HG03196 (cell line): Measurements from ENCODE around the gene RAP1GAP2.
"Not testable (repeated sequence)": the region's sequence is repeated elsewhere in the genome, so short reads cannot be mapped to it uniquely, and the experiment has no call there.

Experiments used
- ATAC-seq: cut with Tn5 transposase; IDR thresholded peaks from one replicate; pipeline ENCODE4 v1.9.1; 2021; ENCODE audit not compliant: unreplicated experiment

The RAP1GAP2 gene

GRCh38 chr17:3015890-3016289 is 219.7 kb downstream of the RAP1GAP2 start:
- ATAC-seq, result no peak

GRCh38 chr17:3017936-3018335 is 221.7 kb downstream of the RAP1GAP2 start:
- ATAC-seq, result no peak

- ATAC-seq, result no peak
Observed at GRCh38 chr17:3019761-3020160, 223.5 kb downstream of the RAP1GAP2 start.

- ATAC-seq, result no peak
Observed at GRCh38 chr17:3020381-3020780, 224.1 kb downstream of the RAP1GAP2 start.

- no peak for ATAC-seq
Observed at GRCh38 chr17:3022197-3022596, 226.0 kb downstream of the RAP1GAP2 start.

- ATAC-seq, result no peak
Observed at GRCh38 chr17:3024346-3024745, 228.1 kb downstream of the RAP1GAP2 start.

GRCh38 chr17:3025421-3026124 is 229.3 kb downstream of the RAP1GAP2 start:
- ATAC-seq, result no peak

GRCh38 chr17:3026125-3026855 is 230.1 kb downstream of the RAP1GAP2 start:
- no peak for ATAC-seq

GRCh38 chr17:3026856-3027751 is 230.9 kb downstream of the RAP1GAP2 start:
- no peak for ATAC-seq

GRCh38 chr17:3027786-3028532 is 231.7 kb downstream of the RAP1GAP2 start:
- no peak for ATAC-seq

- ATAC-seq, result no peak
Observed at GRCh38 chr17:3029213-3029913, 233.1 kb downstream of the RAP1GAP2 start.

- ATAC-seq, result no peak
Observed at GRCh38 chr17:3030096-3030495, 233.9 kb downstream of the RAP1GAP2 start.

GRCh38 chr17:3030852-3031470 is 234.7 kb downstream of the RAP1GAP2 start:
- ATAC-seq, result not testable (repeated sequence)

- no peak for ATAC-seq
Observed at GRCh38 chr17:3032258-3033247, 236.3 kb downstream of the RAP1GAP2 start.

- no peak for ATAC-seq
Observed at GRCh38 chr17:3033248-3033640, 237.0 kb downstream of the RAP1GAP2 start.

- ATAC-seq, result no peak
Observed at GRCh38 chr17:3033741-3034577, 237.7 kb downstream of the RAP1GAP2 start.

- ATAC-seq, result no peak
Observed at GRCh38 chr17:3034578-3034920, 238.3 kb downstream of the RAP1GAP2 start.
